Measurements from ENCODE around the gene EVI2B.

The EVI2B gene

DNA sequence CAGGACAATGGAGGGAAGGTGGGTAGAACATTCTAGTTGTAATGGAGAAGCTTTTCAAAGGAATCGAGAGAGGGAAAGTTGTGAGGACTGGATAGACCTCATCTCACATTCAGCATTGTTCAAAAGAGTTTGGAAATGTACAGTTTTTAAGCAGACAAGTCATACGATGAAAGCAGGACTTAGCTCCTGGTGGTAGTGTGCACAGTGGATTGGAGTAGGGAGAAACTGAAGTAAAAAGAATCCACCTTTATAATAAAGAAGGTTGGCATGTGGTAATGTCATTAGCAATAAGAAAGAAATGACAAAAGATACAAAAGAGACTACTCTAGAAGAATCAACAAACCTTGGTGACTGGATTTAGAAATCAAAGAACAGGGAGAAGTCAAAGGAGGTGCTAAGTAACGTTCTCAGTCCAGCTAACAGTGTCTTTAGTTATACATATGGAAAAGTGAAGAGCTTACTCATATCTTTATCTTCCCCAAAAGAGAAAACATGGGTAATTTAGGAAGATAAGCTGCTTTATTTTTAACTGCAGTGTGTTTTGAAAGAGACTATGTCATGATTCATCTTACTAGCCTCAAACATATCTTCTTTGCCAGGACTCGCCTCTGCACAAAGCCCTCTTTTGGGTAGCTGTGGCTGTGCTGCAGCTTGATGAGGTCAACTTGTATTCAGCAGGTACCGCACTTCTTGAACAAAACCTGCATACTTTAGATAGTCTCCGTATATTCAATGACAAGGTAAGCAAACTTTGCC, 26.2 kb upstream of the EVI2B start:
- TF ChIP-seq, protein P1, sequence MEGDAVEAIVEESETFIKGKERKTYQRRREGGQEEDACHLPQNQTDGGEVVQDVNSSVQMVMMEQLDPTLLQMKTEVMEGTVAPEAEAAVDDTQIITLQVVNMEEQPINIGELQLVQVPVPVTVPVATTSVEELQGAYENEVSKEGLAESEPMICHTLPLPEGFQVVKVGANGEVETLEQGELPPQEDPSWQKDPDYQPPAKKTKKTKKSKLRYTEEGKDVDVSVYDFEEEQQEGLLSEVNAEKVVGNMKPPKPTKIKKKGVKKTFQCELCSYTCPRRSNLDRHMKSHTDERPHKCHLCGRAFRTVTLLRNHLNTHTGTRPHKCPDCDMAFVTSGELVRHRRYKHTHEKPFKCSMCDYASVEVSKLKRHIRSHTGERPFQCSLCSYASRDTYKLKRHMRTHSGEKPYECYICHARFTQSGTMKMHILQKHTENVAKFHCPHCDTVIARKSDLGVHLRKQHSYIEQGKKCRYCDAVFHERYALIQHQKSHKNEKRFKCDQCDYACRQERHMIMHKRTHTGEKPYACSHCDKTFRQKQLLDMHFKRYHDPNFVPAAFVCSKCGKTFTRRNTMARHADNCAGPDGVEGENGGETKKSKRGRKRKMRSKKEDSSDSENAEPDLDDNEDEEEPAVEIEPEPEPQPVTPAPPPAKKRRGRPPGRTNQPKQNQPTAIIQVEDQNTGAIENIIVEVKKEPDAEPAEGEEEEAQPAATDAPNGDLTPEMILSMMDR (IDR thresholded peaks at IDR 0.05; ENCODE audit: unreplicated experiment in 3 of 3), result no peak
- Mint-ChIP-seq H3K36me3 (ENCODE audit: low read depth) (peaks cover 35% of the 10 kb centered on the region), H3K27me3 (ENCODE audit: low read depth) (no peaks in the 10 kb centered on the region), H3K4me1 (no peaks in the 10 kb centered on the region), H3K27ac (no peak overlapping the region), H3K4me3 (no peak overlapping the region), H3K9me3 (no peaks in the 10 kb centered on the region)

DNA sequence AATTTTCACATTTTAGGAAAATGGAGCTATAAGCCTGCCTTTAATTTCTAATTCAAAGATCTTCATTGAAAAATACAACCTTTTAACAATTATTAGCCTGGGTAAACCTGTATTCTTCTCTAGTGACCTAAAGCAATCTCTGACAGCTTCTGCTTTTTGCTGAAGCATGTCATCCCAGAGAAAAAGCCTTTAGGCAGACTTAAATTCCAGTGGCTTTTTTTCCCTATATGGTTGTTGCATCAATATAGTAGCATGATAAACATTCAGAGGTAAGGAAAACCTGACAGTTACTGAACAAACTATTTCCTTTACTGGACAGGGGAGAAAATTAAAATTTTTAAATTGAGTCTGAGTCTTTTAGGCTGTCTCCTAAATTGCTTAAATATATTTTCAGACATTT, 15.4 kb upstream of the EVI2B start:
- Mint-ChIP-seq H3K9me3 (no peaks in the 10 kb centered on the region), H3K27me3 (ENCODE audit: low read depth) (no peaks in the 10 kb centered on the region), H3K4me3 (no peak overlapping the region), H3K4me1 (no peaks in the 10 kb centered on the region), H3K27ac (no peak overlapping the region), H3K36me3 (ENCODE audit: low read depth) (peaks cover 45% of the 10 kb centered on the region)
- TF ChIP-seq, protein P1 (IDR thresholded peaks at IDR 0.05; ENCODE audit: unreplicated experiment in 3 of 3), result no peak

DNA sequence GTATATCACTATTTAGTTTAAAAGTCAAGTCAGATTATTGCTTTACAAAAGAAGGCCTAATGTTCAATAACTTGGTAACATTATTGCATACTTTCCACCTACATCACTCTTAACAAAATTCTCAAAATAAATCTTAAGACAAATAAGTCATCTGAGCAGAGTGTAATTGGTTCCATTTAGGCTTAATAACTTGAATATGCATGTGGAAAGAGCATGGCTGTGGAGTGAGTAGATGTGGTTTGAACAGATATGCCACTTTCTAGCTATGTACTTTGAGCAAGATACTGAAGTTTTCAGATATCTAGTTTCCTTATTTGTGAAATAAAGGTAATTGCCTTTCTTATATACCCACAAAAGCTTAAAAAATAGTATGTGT, 14.3 kb upstream of the EVI2B start:
- H3K9me3 Mint-ChIP-seq, result no peaks in the 10 kb centered on the region
- no peaks in the 10 kb centered on the region for H3K27me3 Mint-ChIP-seq (ENCODE audit: low read depth)
- H3K27ac Mint-ChIP-seq, result no peak overlapping the region
- H3K4me1 Mint-ChIP-seq, result no peaks in the 10 kb centered on the region
- peaks cover 40% of the 10 kb centered on the region for H3K36me3 Mint-ChIP-seq (ENCODE audit: low read depth)
- TF ChIP-seq, protein P1 (IDR thresholded peaks at IDR 0.05; ENCODE audit: unreplicated experiment in 3 of 3), result no peak
- no peak overlapping the region for H3K4me3 Mint-ChIP-seq

DNA sequence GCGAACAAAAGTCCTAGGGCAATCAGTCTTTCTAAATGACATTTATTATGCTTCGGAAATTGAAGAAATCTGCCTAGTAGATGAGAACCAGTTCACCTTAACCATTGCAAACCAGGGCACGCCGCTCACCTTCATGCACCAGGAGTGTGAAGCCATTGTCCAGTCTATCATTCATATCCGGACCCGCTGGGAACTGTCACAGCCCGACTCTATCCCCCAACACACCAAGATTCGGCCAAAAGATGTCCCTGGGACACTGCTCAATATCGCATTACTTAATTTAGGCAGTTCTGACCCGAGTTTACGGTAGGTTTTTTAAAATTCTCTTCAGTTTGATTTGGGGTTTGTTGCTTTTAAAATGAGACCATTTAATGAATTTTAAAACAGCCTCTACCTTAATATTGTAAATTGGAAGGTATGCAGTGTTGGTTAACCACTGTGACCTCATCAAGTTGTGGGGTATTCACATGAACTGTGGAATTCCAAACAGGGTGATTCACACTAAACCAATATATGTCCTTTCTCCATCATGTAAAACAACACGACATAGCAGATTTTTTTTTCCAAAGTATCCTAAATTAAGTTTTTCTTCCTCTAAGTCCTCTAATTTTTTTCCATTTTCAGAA, 13.8 kb upstream of the EVI2B start:
- Mint-ChIP-seq H3K4me3 (no peak overlapping the region), H3K4me1 (no peaks in the 10 kb centered on the region), H3K9me3 (no peaks in the 10 kb centered on the region), H3K27me3 (ENCODE audit: low read depth) (no peaks in the 10 kb centered on the region), H3K36me3 (ENCODE audit: low read depth) (peaks cover 40% of the 10 kb centered on the region), H3K27ac (no peak overlapping the region)
- TF ChIP-seq, protein P1 (IDR thresholded peaks at IDR 0.05; ENCODE audit: unreplicated experiment in 3 of 3), result no peak

DNA sequence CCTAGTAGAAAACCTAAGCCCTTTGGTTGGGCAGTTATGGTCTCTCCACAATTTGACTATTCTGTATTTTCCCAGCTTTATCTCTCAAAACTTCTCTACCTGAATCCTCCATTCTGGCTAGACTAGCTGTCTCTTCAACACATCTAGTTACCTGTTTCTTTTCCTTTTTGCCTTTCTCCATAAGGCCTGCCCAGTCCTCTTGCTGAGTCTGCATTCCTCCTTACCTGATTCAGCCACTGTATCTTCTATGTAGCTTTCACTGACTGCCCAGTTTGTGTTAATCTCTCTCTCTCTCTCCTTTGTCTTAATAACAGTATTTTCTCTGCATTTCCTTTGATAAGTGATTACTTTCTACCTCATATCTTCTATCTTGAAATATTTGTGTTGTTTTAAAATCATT, 9.7 kb upstream of the EVI2B start:
- TF ChIP-seq, protein P1 (IDR thresholded peaks at IDR 0.05; ENCODE audit: unreplicated experiment in 3 of 3), result no peak
- H3K27ac Mint-ChIP-seq, result no peak overlapping the region
- H3K9me3 Mint-ChIP-seq, result no peaks in the 10 kb centered on the region
- H3K36me3 Mint-ChIP-seq (ENCODE audit: low read depth), result peaks cover 27% of the 10 kb centered on the region
- H3K4me3 Mint-ChIP-seq, result no peak overlapping the region
- no peaks in the 10 kb centered on the region for H3K27me3 Mint-ChIP-seq (ENCODE audit: low read depth)
- no peaks in the 10 kb centered on the region for H3K4me1 Mint-ChIP-seq

DNA sequence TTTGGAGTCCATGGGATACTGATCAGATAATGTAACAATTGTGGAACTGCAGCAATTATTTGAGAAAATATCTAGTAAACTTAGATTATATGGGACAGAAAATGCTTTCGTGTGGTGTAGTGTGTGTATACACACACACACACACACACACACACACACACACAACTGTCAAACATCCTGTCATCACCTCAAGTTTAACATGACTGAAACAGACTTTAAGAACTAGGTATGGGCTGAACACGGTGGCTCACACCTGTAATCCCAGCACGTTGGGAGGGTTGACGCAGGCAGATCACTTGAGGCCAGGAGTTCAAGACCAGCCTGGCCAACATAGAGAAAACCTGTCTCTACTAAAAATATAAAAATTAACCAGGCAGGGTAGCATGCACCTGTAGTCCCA, 8.1 kb upstream of the EVI2B start:
- Mint-ChIP-seq H3K4me1 (peaks cover 4% of the 10 kb centered on the region), H3K27ac (no peak overlapping the region), H3K9me3 (no peaks in the 10 kb centered on the region), H3K36me3 (ENCODE audit: low read depth) (peaks cover 15% of the 10 kb centered on the region), H3K4me3 (no peak overlapping the region), H3K27me3 (ENCODE audit: low read depth) (no peaks in the 10 kb centered on the region)
- TF ChIP-seq, protein P1 (IDR thresholded peaks at IDR 0.05; ENCODE audit: unreplicated experiment in 3 of 3), result no peak

All from nephron (organoid).